ENCODE data around the gene RAB31.

RAB31 gene

GRCh38 chr18:9732031-9732430 lies 23.9 kb downstream of the RAB31 start:
- TF ChIP-seq CTCF (IDR thresholded peaks at IDR 0.05; ENCODE audit: insufficient read depth, missing control alignments): no peak
- DNase-seq (ENCODE audit: insufficient read length, low spot score): no peak
- no peak for FAIRE-seq

GRCh38 chr18:9734189-9734588 lies 26.1 kb downstream of the RAB31 start:
- no peak for TF ChIP-seq CTCF (IDR thresholded peaks at IDR 0.05; ENCODE audit: insufficient read depth, missing control alignments)
- FAIRE-seq (no peak), DNase-seq (ENCODE audit: insufficient read length, low spot score) (no peak)

GRCh38 chr18:9735238-9735637 lies 27.1 kb downstream of the RAB31 start:
- DNase-seq (ENCODE audit: insufficient read length, low spot score): no peak
- TF ChIP-seq CTCF (IDR thresholded peaks at IDR 0.05; ENCODE audit: insufficient read depth, missing control alignments): no peak
- FAIRE-seq: no peak

- DNase-seq (ENCODE audit: insufficient read length, low spot score): no peak
- no peak for FAIRE-seq
- no peak for TF ChIP-seq CTCF (IDR thresholded peaks at IDR 0.05; ENCODE audit: insufficient read depth, missing control alignments)
Measured at GRCh38 chr18:9735879-9736278, 27.8 kb downstream of the RAB31 start.

GRCh38 chr18:9736286-9736835 lies 28.3 kb downstream of the RAB31 start:
- FAIRE-seq (no peak), DNase-seq (ENCODE audit: insufficient read length, low spot score) (no peak)
- no peak for TF ChIP-seq CTCF (IDR thresholded peaks at IDR 0.05; ENCODE audit: insufficient read depth, missing control alignments)

- no peak for TF ChIP-seq CTCF (IDR thresholded peaks at IDR 0.05; ENCODE audit: insufficient read depth, missing control alignments)
- DNase-seq (ENCODE audit: insufficient read length, low spot score) (no peak), FAIRE-seq (no peak)
Measured at GRCh38 chr18:9737006-9737405, 28.9 kb downstream of the RAB31 start.

- DNase-seq (ENCODE audit: insufficient read length, low spot score): no peak
- no peak for FAIRE-seq
- TF ChIP-seq CTCF (IDR thresholded peaks at IDR 0.05; ENCODE audit: insufficient read depth, missing control alignments): no peak
Measured at GRCh38 chr18:9737472-9738121, 29.5 kb downstream of the RAB31 start.
